Stimulated activated naive B cell treated with anti-CD40 and anti-IgM and Interleukin-4, amounts not matched to agents 10 μg/mL and 1 μg/mL and 100 μg/mL, for 72 hours (primary cell): Measurements from ENCODE around the gene HPS3.
"Not testable (repeated sequence)": the region's sequence is repeated elsewhere in the genome, so short reads cannot be mapped to it uniquely, and the experiment has no call there.

ENCODE experiments used
- ATAC-seq, 2 donors: fragments of 150-1000 bp; cut with Tn5 transposase; replicated peaks; 2 replicates each; pipeline ENCODE4 v1.10.0; 2021; ENCODE audit warnings: moderate library complexity in 1 of 2
- DNase-seq: peaks from one replicate; pipeline ENCODE4 v3.0.0; 2021
- H3K27ac Mint-ChIP-seq: one replicate; pipeline ENCODE4 v1.8.0; 2022; ENCODE audit warnings: mild to moderate bottlenecking, mixed read lengths
- H3K27me3 Mint-ChIP-seq, 2 donors: one replicate each; pipeline ENCODE4 v1.8.0; 2022; ENCODE audit warnings: mixed read lengths in 2 of 2
- H3K36me3 Mint-ChIP-seq, 2 donors: one replicate each; pipeline ENCODE4 v1.8.0; 2022; ENCODE audit warnings: mixed read lengths in 2 of 2, mild to moderate bottlenecking in 1 of 2
- H3K4me1 Mint-ChIP-seq, 2 donors: one replicate each; pipeline ENCODE4 v1.8.0; 2022; ENCODE audit warnings: mixed read lengths in 2 of 2, mild to moderate bottlenecking in 1 of 2
- H3K4me3 Mint-ChIP-seq, 2 donors: one replicate each; pipeline ENCODE4 v1.8.0; 2022; ENCODE audit warnings: mild to moderate bottlenecking in 2 of 2, mixed read lengths in 2 of 2, moderate library complexity in 1 of 2
- H3K9me3 Mint-ChIP-seq, 2 donors: one replicate each; pipeline ENCODE4 v1.8.0; 2022; ENCODE audit warnings: mixed read lengths in 2 of 2, mild to moderate bottlenecking in 1 of 2

The HPS3 gene

GRCh38 chr3:149129326-149130205, at the start of gene HPS3:
TSS of gene HPS3 (plus strand) at chr3:149129638. CDS start at chr3:149129724, 86 bp downstream.
- H3K36me3 Mint-ChIP-seq: peaks cover 11 to 15% of the 10 kb centered on the region in 2 donors
- ATAC-seq (peak; percentile 92 to 95), DNase-seq (peak; percentile 84)
- H3K4me3 Mint-ChIP-seq: peak within 1 kb of the TSS; percentile 88 to 96
- H3K9me3 Mint-ChIP-seq: no peaks in the 10 kb centered on the region
- H3K4me1 Mint-ChIP-seq: peaks cover 34 to 44% of the 10 kb centered on the region in 2 donors
- peaks cover 0 to 5% of the 10 kb centered on the region in 2 donors for H3K27me3 Mint-ChIP-seq
- peak within 1 kb of the TSS; percentile 81 for H3K27ac Mint-ChIP-seq

GRCh38 chr3:149080011-149080698, 49.3 kb upstream of the HPS3 start:
- Mint-ChIP-seq H3K36me3 (peaks cover 10 to 12% of the 10 kb centered on the region in 2 donors), H3K4me1 (peaks cover 6 to 7% of the 10 kb centered on the region in 2 donors), H3K4me3 (no peak overlapping the region), H3K27ac (no peak overlapping the region), H3K27me3 (no peaks in the 10 kb centered on the region), H3K9me3 (no peaks in the 10 kb centered on the region)
- DNase-seq: no peak
- ATAC-seq: no peak

GRCh38 chr3:149080699-149081091, 48.7 kb upstream of the HPS3 start:
- no peak for DNase-seq

GRCh38 chr3:149081772-149082171, 47.7 kb upstream of the HPS3 start:
- peaks cover 9 to 23% of the 10 kb centered on the region in 2 donors for H3K4me1 Mint-ChIP-seq
- H3K9me3 Mint-ChIP-seq: no peaks in the 10 kb centered on the region
- H3K27ac Mint-ChIP-seq: no peak overlapping the region
- no peaks in the 10 kb centered on the region for H3K27me3 Mint-ChIP-seq
- DNase-seq (no peak), ATAC-seq (no peak)
- H3K4me3 Mint-ChIP-seq: no peak overlapping the region
- H3K36me3 Mint-ChIP-seq: peaks cover 10 to 12% of the 10 kb centered on the region in 2 donors

More at GRCh38 chr3:149080699-149081091, 48.7 kb upstream of the HPS3 start:
- H3K4me1 Mint-ChIP-seq: peaks cover 8 to 12% of the 10 kb centered on the region in 2 donors
- H3K27me3 Mint-ChIP-seq: no peaks in the 10 kb centered on the region
- no peak for ATAC-seq
- H3K9me3 Mint-ChIP-seq: no peaks in the 10 kb centered on the region
- peaks cover 10 to 12% of the 10 kb centered on the region in 2 donors for H3K36me3 Mint-ChIP-seq
- no peak overlapping the region for H3K4me3 Mint-ChIP-seq
- H3K27ac Mint-ChIP-seq: no peak overlapping the region

GRCh38 chr3:149085828-149086231, 43.6 kb upstream of the HPS3 start:
- no peaks in the 10 kb centered on the region for H3K9me3 Mint-ChIP-seq
- H3K36me3 Mint-ChIP-seq: peaks cover 4 to 5% of the 10 kb centered on the region in 2 donors
- DNase-seq (peak; percentile 10), ATAC-seq (peak; percentile 49 to 62)
- H3K4me1 Mint-ChIP-seq: peaks cover 14 to 28% of the 10 kb centered on the region in 2 donors
- H3K4me3 Mint-ChIP-seq: peak overlapping the region; percentile 93 to 98
- H3K27me3 Mint-ChIP-seq: no peaks in the 10 kb centered on the region
- peak overlapping the region; percentile 89 for H3K27ac Mint-ChIP-seq

GRCh38 chr3:149086232-149086988, 43.0 kb upstream of the HPS3 start, which contains the start of gene HLTF:
TSS of gene HLTF (minus strand) at chr3:149086533. CDS start at chr3:149086336, 197 bp downstream.
- Mint-ChIP-seq H3K27me3 (no peaks in the 10 kb centered on the region), H3K4me3 (peak within 1 kb of the TSS; percentile 93 to 98), H3K36me3 (peaks cover 4 to 5% of the 10 kb centered on the region in 2 donors), H3K27ac (peak within 1 kb of the TSS; percentile 89), H3K4me1 (peaks cover 15 to 30% of the 10 kb centered on the region in 2 donors), H3K9me3 (no peaks in the 10 kb centered on the region)
- peak; percentile 91 for DNase-seq
- peak; percentile 99 for ATAC-seq

GRCh38 chr3:149087208-149087607, 42.2 kb upstream of the HPS3 start:
- Mint-ChIP-seq H3K4me3 (no peak overlapping the region), H3K27me3 (no peaks in the 10 kb centered on the region), H3K36me3 (peaks cover 2% of the 10 kb centered on the region in 2 donors), H3K9me3 (no peaks in the 10 kb centered on the region), H3K4me1 (peaks cover 15 to 30% of the 10 kb centered on the region in 2 donors), H3K27ac (no peak overlapping the region)
- ATAC-seq: no peak
- DNase-seq: no peak

GRCh38 chr3:149089395-149089794, 40.0 kb upstream of the HPS3 start:
- H3K27ac Mint-ChIP-seq: no peak overlapping the region
- H3K4me3 Mint-ChIP-seq: no peak overlapping the region
- ATAC-seq (no peak), DNase-seq (no peak)
- H3K27me3 Mint-ChIP-seq: no peaks in the 10 kb centered on the region
- no peaks in the 10 kb centered on the region for H3K36me3 Mint-ChIP-seq
- no peaks in the 10 kb centered on the region for H3K9me3 Mint-ChIP-seq
- H3K4me1 Mint-ChIP-seq: peaks cover 15 to 30% of the 10 kb centered on the region in 2 donors

- no peaks in the 10 kb centered on the region for H3K27me3 Mint-ChIP-seq
- no peaks in the 10 kb centered on the region for H3K36me3 Mint-ChIP-seq
- DNase-seq: no peak
- H3K27ac Mint-ChIP-seq: no peak overlapping the region
- no peak for ATAC-seq
- no peak overlapping the region for H3K4me3 Mint-ChIP-seq
- peaks cover 10 to 24% of the 10 kb centered on the region in 2 donors for H3K4me1 Mint-ChIP-seq
- no peaks in the 10 kb centered on the region for H3K9me3 Mint-ChIP-seq
Observed at GRCh38 chr3:149090461-149090860, 39.0 kb upstream of the HPS3 start.

GRCh38 chr3:149090907-149091306, 38.5 kb upstream of the HPS3 start:
- Mint-ChIP-seq H3K36me3 (no peaks in the 10 kb centered on the region), H3K4me3 (no peak overlapping the region), H3K27ac (no peak overlapping the region), H3K27me3 (no peaks in the 10 kb centered on the region), H3K4me1 (peaks cover 10 to 24% of the 10 kb centered on the region in 2 donors), H3K9me3 (no peaks in the 10 kb centered on the region)
- no peak for ATAC-seq
- no peak for DNase-seq

- ATAC-seq (no peak), DNase-seq (no peak)
- Mint-ChIP-seq H3K4me3 (no peak overlapping the region), H3K4me1 (peaks cover 12 to 21% of the 10 kb centered on the region in 2 donors), H3K36me3 (no peaks in the 10 kb centered on the region), H3K27ac (no peak overlapping the region), H3K9me3 (no peaks in the 10 kb centered on the region), H3K27me3 (no peaks in the 10 kb centered on the region)
Observed at GRCh38 chr3:149091983-149092382, 37.5 kb upstream of the HPS3 start.

- H3K4me1 Mint-ChIP-seq: peaks cover 9 to 20% of the 10 kb centered on the region in 2 donors
- no peak for DNase-seq
- H3K9me3 Mint-ChIP-seq: no peaks in the 10 kb centered on the region
- ATAC-seq: peak; percentile 97 to 98
- H3K36me3 Mint-ChIP-seq: no peaks in the 10 kb centered on the region
- no peaks in the 10 kb centered on the region for H3K27me3 Mint-ChIP-seq
- H3K27ac Mint-ChIP-seq: no peak overlapping the region
- no peak overlapping the region for H3K4me3 Mint-ChIP-seq
Observed at GRCh38 chr3:149095487-149095886, 34.0 kb upstream of the HPS3 start.

- not testable (repeated sequence) for DNase-seq, H3K27ac Mint-ChIP-seq, ATAC-seq, H3K27me3 Mint-ChIP-seq, H3K4me3 Mint-ChIP-seq, H3K36me3 Mint-ChIP-seq, H3K9me3 Mint-ChIP-seq
- peaks cover 4 to 14% of the 10 kb centered on the region in 2 donors for H3K4me1 Mint-ChIP-seq
Observed at GRCh38 chr3:149097987-149098386, 31.5 kb upstream of the HPS3 start.

- no peaks in the 10 kb centered on the region for H3K36me3 Mint-ChIP-seq
Observed at GRCh38 chr3:149101154-149101553, 28.3 kb upstream of the HPS3 start.

More at GRCh38 chr3:149101154-149101553, 28.3 kb upstream of the HPS3 start:
- Mint-ChIP-seq H3K9me3 (peaks cover 0 to 4% of the 10 kb centered on the region in 2 donors), H3K4me3 (no peak overlapping the region), H3K4me1 (peaks cover 2 to 3% of the 10 kb centered on the region in 2 donors), H3K27me3 (peaks cover 0 to 4% of the 10 kb centered on the region in 2 donors), H3K27ac (no peak overlapping the region)
- no peak for DNase-seq
- no peak for ATAC-seq
